Measurements from ENCODE around the gene MTF2. TPM values are rescaled to one million over a fixed set of nuclear protein-coding genes. Genes with fewer than 3 reads are reported as not detected.

The MTF2 gene
- total RNA-seq, 4 donors from 2014 or later: 29.1 to 70.9 (median 31.8) TPM

DNA sequence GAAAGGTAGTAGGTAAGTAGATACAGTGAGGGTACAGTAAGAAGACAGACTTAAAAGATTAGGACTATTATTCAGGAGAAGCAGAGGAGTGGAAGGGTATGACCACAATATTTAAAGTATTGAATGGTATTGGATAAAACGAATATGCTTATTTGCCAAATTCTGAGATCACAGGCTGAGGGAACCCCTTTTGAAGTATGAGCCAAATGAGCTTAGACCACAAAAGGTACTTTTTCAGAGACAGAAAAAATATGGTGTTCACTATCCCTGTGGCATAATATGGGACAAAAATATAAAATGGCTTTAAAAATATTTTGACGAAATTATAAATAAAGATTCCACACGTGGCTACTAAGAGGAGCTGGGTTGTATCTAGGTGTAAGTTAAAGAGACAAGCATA, 880 bp upstream of the MTF2 start:
- no peaks in the 10 kb centered on the region for H3K36me3 ChIP-seq
- H3K27ac ChIP-seq: peak overlapping the region; percentile 91 to 93
- H3K4me3 ChIP-seq: peak overlapping the region in 1 of 2 donors; percentile 84
- TF ChIP-seq, protein P1, sequence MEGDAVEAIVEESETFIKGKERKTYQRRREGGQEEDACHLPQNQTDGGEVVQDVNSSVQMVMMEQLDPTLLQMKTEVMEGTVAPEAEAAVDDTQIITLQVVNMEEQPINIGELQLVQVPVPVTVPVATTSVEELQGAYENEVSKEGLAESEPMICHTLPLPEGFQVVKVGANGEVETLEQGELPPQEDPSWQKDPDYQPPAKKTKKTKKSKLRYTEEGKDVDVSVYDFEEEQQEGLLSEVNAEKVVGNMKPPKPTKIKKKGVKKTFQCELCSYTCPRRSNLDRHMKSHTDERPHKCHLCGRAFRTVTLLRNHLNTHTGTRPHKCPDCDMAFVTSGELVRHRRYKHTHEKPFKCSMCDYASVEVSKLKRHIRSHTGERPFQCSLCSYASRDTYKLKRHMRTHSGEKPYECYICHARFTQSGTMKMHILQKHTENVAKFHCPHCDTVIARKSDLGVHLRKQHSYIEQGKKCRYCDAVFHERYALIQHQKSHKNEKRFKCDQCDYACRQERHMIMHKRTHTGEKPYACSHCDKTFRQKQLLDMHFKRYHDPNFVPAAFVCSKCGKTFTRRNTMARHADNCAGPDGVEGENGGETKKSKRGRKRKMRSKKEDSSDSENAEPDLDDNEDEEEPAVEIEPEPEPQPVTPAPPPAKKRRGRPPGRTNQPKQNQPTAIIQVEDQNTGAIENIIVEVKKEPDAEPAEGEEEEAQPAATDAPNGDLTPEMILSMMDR (IDR thresholded peaks at IDR 0.05): no peak
- TF ChIP-seq POLR2A (IDR thresholded peaks at IDR 0.05): no peak
- intact Hi-C loops (cut with DNase I; ENCODE audit: low total_unique reads): no loop called here
- no peak for DNase-seq
- no peaks in the 10 kb centered on the region for H3K27me3 ChIP-seq
- H3K9me3 ChIP-seq: no peaks in the 10 kb centered on the region
- H3K4me1 ChIP-seq: no peaks in the 10 kb centered on the region

DNA sequence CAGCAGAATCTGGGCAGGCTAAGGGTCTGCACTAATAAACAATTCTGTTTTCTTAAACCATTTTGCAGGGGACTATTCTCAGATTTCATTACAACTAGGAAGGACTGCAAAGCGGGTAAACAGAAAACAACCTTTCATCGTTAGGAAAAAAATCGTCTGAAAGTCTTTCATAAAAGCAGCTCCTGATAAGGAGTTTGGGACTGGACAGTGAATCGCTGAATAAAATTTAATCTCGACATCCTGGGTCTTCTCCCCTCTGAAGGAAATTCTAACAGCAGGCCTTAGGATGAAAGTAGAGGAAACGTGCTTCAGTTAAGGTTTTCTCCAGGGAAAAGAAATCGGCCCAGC, 471 bp upstream of the MTF2 start:
- TF ChIP-seq, protein P1 (IDR thresholded peaks at IDR 0.05): no peak
- no peak for TF ChIP-seq POLR2A (IDR thresholded peaks at IDR 0.05)
- Histone ChIP-seq H3K9me3 (no peaks in the 10 kb centered on the region), H3K4me1 (no peaks in the 10 kb centered on the region), H3K36me3 (no peaks in the 10 kb centered on the region), H3K27me3 (no peaks in the 10 kb centered on the region), H3K27ac (peak overlapping the region; percentile 91 to 93), H3K4me3 (peak overlapping the region; percentile 71 to 84)
- no peak for DNase-seq
- intact Hi-C loops (cut with DNase I; ENCODE audit: low total_unique reads): no loop called here

DNA sequence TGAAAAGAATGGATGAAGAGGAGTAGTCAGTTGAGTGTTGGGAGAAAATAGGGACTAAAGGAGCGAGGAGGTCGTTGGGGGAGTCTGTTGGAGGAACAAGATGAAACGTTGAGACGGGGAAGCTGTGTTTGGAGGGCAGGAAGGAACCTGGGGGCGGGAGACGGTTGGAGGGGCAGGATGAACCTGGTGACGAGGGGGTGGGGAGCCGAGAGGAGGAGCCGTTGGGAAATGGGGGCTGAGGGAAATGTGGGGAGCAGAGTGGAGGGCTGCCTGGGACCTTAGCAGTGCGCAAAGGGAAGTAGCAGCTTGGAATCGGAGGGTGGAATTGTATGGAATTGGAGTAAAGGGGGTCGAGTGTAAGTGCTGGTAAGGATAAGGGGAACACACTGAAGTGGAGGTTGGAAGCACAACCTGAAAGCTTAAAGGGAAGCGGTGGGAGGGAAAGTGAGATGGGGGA, 630 bp downstream of the MTF2 start:
- peak; percentile 22 to 23 for DNase-seq
- TF ChIP-seq POLR2A (IDR thresholded peaks at IDR 0.05): no peak
- TF ChIP-seq, protein P1 (IDR thresholded peaks at IDR 0.05): no peak
- Histone ChIP-seq H3K27me3 (no peaks in the 10 kb centered on the region), H3K9me3 (no peaks in the 10 kb centered on the region), H3K4me3 (peak overlapping the region; percentile 71 to 84), H3K4me1 (no peaks in the 10 kb centered on the region), H3K36me3 (no peaks in the 10 kb centered on the region), H3K27ac (peak overlapping the region; percentile 91 to 93)
- intact Hi-C loops (cut with DNase I; ENCODE audit: low total_unique reads): no loop called here

DNA sequence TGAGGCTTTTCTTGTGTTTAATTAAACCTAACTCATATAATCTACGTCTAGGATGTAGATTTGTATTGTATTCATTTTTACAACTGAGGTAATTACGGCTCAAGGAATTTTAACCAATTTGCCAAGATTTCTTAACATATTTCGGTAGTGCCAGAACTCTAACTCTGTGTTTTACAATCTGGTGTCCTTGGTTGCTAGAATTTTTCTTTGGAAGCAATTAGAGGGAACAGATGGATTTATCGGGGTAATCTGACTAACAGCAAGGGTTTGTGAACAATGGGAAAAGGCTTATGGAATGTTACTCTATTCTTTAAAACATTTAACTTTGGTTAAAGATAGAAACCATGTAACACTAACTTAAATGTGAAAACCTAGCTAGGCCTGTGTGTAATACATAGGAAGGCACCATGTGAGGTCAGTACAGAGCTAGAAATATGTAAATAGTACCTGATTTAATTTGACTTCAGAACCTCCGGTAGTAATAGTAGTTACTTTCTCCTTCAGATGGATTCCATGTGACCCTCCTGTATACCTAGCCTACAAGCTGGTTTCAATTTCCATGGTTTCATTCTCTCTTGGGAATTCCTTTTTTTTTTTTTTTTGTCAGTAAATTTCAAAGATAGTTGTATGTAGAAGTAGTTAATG, 1.2 kb downstream of the MTF2 start:
- intact Hi-C loops (cut with DNase I; ENCODE audit: low total_unique reads): no loop called here
- Histone ChIP-seq H3K4me3 (peak overlapping the region; percentile 71 to 84), H3K27me3 (no peaks in the 10 kb centered on the region), H3K4me1 (no peaks in the 10 kb centered on the region), H3K9me3 (no peaks in the 10 kb centered on the region), H3K27ac (peak overlapping the region; percentile 91 to 93), H3K36me3 (no peaks in the 10 kb centered on the region)
- TF ChIP-seq, protein P1 (IDR thresholded peaks at IDR 0.05): peak; percentile 13 to 46 (median 26)
- no peak for TF ChIP-seq POLR2A (IDR thresholded peaks at IDR 0.05)
- DNase-seq: no peak

DNA sequence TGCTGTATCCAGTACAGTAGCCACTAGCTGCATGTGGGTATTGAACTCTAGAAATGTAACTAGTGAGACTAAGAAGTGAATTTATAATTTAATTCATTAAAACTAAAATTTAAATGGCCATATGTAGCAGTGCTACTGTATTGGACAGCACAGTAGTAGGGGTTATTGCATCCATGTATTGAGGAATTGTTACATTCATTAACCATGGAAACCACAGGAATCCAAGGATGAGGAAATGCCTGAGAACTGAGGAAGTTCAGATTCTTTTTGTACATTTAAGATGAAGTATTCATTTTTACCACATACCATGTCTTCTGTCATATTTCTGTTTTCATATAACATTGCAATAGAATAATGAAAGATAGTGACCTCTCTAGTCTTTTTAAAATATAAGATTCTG, 2.6 kb downstream of the MTF2 start:
- Histone ChIP-seq H3K36me3 (no peaks in the 10 kb centered on the region), H3K27me3 (no peaks in the 10 kb centered on the region), H3K27ac (no peak overlapping the region), H3K4me1 (no peaks in the 10 kb centered on the region), H3K9me3 (no peaks in the 10 kb centered on the region), H3K4me3 (no peak overlapping the region)
- intact Hi-C loops (cut with DNase I; ENCODE audit: low total_unique reads): no loop called here
- TF ChIP-seq, protein P1 (IDR thresholded peaks at IDR 0.05): no peak
- DNase-seq: no peak

All from uterus (tissue), 4 donors.